ENCODE measurements around the gene SKI. TPM values are rescaled to one million over a fixed set of nuclear protein-coding genes. Genes with fewer than 3 reads are reported as not detected.

The SKI gene
- total RNA-seq, 1 donor from 2014 or later, result 40.7 TPM

GRCh38 chr1:2224631-2225428, 3.3 kb upstream of the SKI start:
- Mint-ChIP-seq H3K27ac (no peak overlapping the region), H3K4me3 (no peak overlapping the region), H3K36me3 (ENCODE audit: low read depth) (peaks cover 10% of the 10 kb centered on the region), H3K4me1 (peaks cover 6% of the 10 kb centered on the region), H3K27me3 (peaks cover 12% of the 10 kb centered on the region), H3K9me3 (no peaks in the 10 kb centered on the region)
- intact Hi-C loops (cut with micrococcal nuclease), result no loop called here
- peak; percentile 58 for DNase-seq

GRCh38 chr1:2226525-2227345, 1.4 kb upstream of the SKI start:
- peaks cover 9% of the 10 kb centered on the region for H3K27me3 Mint-ChIP-seq
- peak overlapping the region; percentile 69 for H3K4me3 Mint-ChIP-seq
- peak overlapping the region; percentile 70 for H3K27ac Mint-ChIP-seq
- intact Hi-C loops (cut with micrococcal nuclease), result loop anchor here (2.0 kb wide), 1 partner anchor 22 kb away; no protein-coding TSS in a partner anchor
- DNase-seq, result no peak
- no peaks in the 10 kb centered on the region for H3K9me3 Mint-ChIP-seq
- peaks cover 17% of the 10 kb centered on the region for H3K4me1 Mint-ChIP-seq
- H3K36me3 Mint-ChIP-seq (ENCODE audit: low read depth), result peaks cover 21% of the 10 kb centered on the region

GRCh38 chr1:2227346-2228156, 568 bp upstream of the SKI start:
- intact Hi-C loops (cut with micrococcal nuclease), result loop anchor here (2.0 kb wide), 1 partner anchor 23 kb away; no protein-coding TSS in a partner anchor

GRCh38 chr1:2228694-2229036, 546 bp downstream of the SKI start:
- Mint-ChIP-seq H3K36me3 (ENCODE audit: low read depth) (peaks cover 23% of the 10 kb centered on the region), H3K4me3 (peak overlapping the region; percentile 93), H3K4me1 (peaks cover 33% of the 10 kb centered on the region), H3K9me3 (no peaks in the 10 kb centered on the region), H3K27ac (peak overlapping the region; percentile 91), H3K27me3 (peaks cover 7% of the 10 kb centered on the region)
- intact Hi-C loops (cut with micrococcal nuclease), result loop anchor here (1.0 kb wide), 1 partner anchor 72 kb away; no protein-coding TSS in a partner anchor
- no peak for DNase-seq

More at GRCh38 chr1:2227346-2228156, 568 bp upstream of the SKI start:
- H3K27me3 Mint-ChIP-seq, result peaks cover 9% of the 10 kb centered on the region
- peaks cover 23% of the 10 kb centered on the region for H3K36me3 Mint-ChIP-seq (ENCODE audit: low read depth)
- peak overlapping the region; percentile 71 for H3K27ac Mint-ChIP-seq
- peaks cover 24% of the 10 kb centered on the region for H3K4me1 Mint-ChIP-seq
- peak; percentile 99 for DNase-seq
- peak overlapping the region; percentile 62 for H3K4me3 Mint-ChIP-seq
- H3K9me3 Mint-ChIP-seq, result no peaks in the 10 kb centered on the region

GRCh38 chr1:2229037-2229864, 1.1 kb downstream of the SKI start:
- H3K4me3 Mint-ChIP-seq, result peak overlapping the region; percentile 93
- no peaks in the 10 kb centered on the region for H3K9me3 Mint-ChIP-seq
- intact Hi-C loops (cut with micrococcal nuclease), result loop anchor here (1.0 kb wide), 1 partner anchor 71 kb away; no protein-coding TSS in a partner anchor
- peak overlapping the region; percentile 91 for H3K27ac Mint-ChIP-seq
- H3K36me3 Mint-ChIP-seq (ENCODE audit: low read depth), result peaks cover 23% of the 10 kb centered on the region
- H3K27me3 Mint-ChIP-seq, result peaks cover 6% of the 10 kb centered on the region
- H3K4me1 Mint-ChIP-seq, result peaks cover 37% of the 10 kb centered on the region
- peak; percentile 85 for DNase-seq

DNA sequence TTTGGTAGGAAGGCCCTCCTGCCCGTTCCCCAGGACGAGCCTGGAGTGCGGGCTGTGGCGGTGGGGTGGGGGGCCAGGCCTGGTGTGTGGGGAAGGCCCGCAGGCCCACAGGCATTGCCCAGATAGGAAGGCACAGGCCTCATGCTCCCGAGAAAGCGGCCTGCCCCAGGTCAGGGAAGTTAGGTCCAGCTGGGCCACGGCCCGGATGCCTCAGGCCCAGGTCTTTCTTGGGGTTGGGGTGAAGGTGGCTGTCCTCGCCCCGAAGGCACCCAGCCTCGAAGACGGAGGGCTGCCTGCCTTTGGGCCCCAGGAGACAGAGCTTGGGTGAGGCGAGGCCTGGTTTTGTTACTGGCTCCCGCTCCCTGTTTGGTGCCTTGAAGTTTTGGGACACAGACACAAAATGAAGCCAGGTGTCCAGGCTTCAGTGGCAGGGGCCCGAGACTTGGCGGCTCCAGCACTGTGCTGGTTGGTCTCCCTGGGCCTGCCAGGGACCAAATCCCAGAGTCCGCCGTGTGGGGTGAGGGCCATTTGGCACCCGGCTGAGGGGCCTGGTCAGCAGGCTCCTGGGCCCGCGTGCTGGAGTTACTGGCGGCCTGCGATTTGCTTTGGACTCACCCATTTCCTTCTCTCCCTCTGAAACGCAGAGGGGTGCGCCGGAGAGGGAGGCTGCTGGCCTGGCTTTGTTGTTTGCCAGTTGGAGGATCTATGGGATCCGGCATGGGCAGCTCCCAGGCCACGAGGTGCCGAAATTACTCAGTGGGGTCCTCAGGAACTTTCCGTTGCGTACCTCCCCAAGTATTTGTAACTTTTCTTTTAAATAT, 2.0 kb downstream of the SKI start:
- peak; percentile 79 for DNase-seq
- peak overlapping the region; percentile 93 for H3K4me3 Mint-ChIP-seq
- H3K9me3 Mint-ChIP-seq, result no peaks in the 10 kb centered on the region
- intact Hi-C loops (cut with micrococcal nuclease), result loop anchor here (1.0 to 2.0 kb wide), 3 partner anchors 35 to 70 kb away; partner anchors contain the start of gene FAAP20
- H3K27me3 Mint-ChIP-seq, result peaks cover 3% of the 10 kb centered on the region
- H3K4me1 Mint-ChIP-seq, result peaks cover 40% of the 10 kb centered on the region
- H3K27ac Mint-ChIP-seq, result peak overlapping the region; percentile 91
- peaks cover 23% of the 10 kb centered on the region for H3K36me3 Mint-ChIP-seq (ENCODE audit: low read depth)

- Mint-ChIP-seq H3K27me3 (peaks cover 3% of the 10 kb centered on the region), H3K36me3 (ENCODE audit: low read depth) (peaks cover 25% of the 10 kb centered on the region), H3K4me3 (peak overlapping the region; percentile 93), H3K9me3 (no peaks in the 10 kb centered on the region), H3K4me1 (peaks cover 47% of the 10 kb centered on the region), H3K27ac (peak overlapping the region; percentile 91)
- peak; percentile 86 for DNase-seq
- intact Hi-C loops (cut with micrococcal nuclease), result loop anchor here (2.0 kb wide), 2 partner anchors 36 to 60 kb away; partner anchors contain the start of gene FAAP20
These were observed 2.8 kb downstream of the SKI start for GRCh38 chr1:2230781-2231531.

DNA sequence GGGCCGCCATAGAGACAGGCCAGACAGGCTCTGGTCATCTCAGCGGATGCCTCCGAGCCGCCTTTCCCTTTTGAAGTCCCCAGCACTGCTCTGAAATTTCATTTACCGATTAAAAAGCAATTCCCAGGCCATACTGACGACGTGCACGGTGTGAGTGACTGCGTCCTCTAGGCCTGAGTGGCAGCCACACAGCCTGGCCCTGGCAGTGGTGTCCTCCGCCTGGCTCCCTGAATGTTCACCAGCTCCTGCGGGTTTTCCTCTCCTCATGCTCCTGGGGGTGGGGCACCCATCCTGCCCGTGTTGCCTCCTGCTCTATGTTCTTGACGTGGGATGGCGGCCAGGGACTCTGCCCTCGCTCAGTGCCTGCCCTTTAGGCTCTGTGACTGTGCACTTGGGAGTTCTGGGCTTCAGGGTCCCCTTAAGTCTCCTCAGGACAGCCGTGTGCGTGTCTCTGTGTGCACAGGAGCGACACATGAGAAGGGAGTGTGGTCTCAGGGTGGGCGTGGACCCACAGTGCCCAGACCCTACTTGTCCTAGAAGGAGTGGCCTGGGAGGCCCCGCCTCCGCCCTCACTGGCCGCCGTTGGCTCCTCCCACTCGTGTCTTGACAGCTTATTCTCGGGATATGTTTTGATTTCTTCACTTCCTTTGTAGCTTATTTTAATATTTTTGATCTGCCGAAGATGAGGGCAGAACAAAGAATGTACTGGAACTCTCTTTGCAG, 3.6 kb downstream of the SKI start:
- intact Hi-C loops (cut with micrococcal nuclease), result loop anchor here (2.0 kb wide), 2 partner anchors 37 to 59 kb away; partner anchors contain the start of gene FAAP20
- peaks cover 25% of the 10 kb centered on the region for H3K36me3 Mint-ChIP-seq (ENCODE audit: low read depth)
- H3K27me3 Mint-ChIP-seq, result no peaks in the 10 kb centered on the region
- DNase-seq, result peak; percentile 95
- H3K27ac Mint-ChIP-seq, result peak overlapping the region; percentile 91
- H3K4me1 Mint-ChIP-seq, result peaks cover 50% of the 10 kb centered on the region
- H3K9me3 Mint-ChIP-seq, result no peaks in the 10 kb centered on the region
- H3K4me3 Mint-ChIP-seq, result peak overlapping the region; percentile 93

DNA sequence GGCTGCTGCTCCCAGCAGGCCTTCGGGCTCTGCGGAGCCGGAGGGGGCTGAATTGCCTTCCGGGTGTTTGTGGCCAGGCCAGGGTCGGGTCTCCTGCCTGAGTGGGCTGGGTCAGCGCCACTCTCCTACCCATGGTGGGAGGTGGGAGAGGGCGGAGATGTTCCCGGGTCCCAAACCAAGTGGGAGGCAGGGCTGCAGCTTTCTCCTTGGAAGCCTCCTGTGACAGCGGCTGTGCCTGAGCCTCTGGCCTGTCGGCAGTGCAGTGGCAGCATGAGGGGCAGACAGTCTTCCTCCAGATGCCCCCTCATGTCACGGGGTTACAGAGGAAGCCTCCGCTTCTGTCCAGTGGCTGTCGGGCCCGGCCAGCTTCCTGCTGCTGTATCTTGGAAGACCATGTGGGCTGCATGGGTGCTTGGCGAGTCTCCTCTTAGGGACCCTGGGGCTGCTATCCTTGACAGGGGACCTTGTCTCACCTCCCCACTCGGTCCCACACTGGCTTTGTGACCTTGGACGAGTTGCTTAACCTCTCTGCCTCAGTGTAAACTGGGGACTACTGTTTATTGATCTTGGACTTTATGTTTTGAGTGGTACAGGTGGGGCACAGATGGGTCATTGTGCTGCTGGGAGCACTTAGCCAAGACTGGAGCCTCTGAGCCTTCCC, 4.3 kb downstream of the SKI start:
- intact Hi-C loops (cut with micrococcal nuclease), result no loop called here
- H3K36me3 Mint-ChIP-seq (ENCODE audit: low read depth), result peaks cover 25% of the 10 kb centered on the region
- peak; percentile 73 for DNase-seq
- H3K27ac Mint-ChIP-seq, result peak overlapping the region; percentile 91
- H3K9me3 Mint-ChIP-seq, result no peaks in the 10 kb centered on the region
- H3K4me3 Mint-ChIP-seq, result peak overlapping the region; percentile 93
- peaks cover 56% of the 10 kb centered on the region for H3K4me1 Mint-ChIP-seq
- no peaks in the 10 kb centered on the region for H3K27me3 Mint-ChIP-seq

GRCh38 chr1:2232916-2233438, 4.9 kb downstream of the SKI start:
- Mint-ChIP-seq H3K27me3 (no peaks in the 10 kb centered on the region), H3K36me3 (ENCODE audit: low read depth) (peaks cover 25% of the 10 kb centered on the region), H3K4me1 (peaks cover 59% of the 10 kb centered on the region), H3K27ac (peak overlapping the region; percentile 51), H3K4me3 (peak overlapping the region; percentile 93), H3K9me3 (no peaks in the 10 kb centered on the region)
- intact Hi-C loops (cut with micrococcal nuclease), result no loop called here
- DNase-seq, result no peak

Measured in activated CD4-positive, alpha-beta T cell treated with anti-CD3 and anti-CD28 coated beads, Interleukin-2, amount 10 ng/mL, durations not matched to agents 24 days and 14 days (primary cell).